ENCODE results near the gene TMEM88.
A peak's percentile ranks its signal among the peaks of the same experiment; 100 is the strongest.

Gene TMEM88

GRCh38 chr17:7887038-7887481, 32.2 kb downstream of the TMEM88 start:
- no peak for DNase-seq

DNA sequence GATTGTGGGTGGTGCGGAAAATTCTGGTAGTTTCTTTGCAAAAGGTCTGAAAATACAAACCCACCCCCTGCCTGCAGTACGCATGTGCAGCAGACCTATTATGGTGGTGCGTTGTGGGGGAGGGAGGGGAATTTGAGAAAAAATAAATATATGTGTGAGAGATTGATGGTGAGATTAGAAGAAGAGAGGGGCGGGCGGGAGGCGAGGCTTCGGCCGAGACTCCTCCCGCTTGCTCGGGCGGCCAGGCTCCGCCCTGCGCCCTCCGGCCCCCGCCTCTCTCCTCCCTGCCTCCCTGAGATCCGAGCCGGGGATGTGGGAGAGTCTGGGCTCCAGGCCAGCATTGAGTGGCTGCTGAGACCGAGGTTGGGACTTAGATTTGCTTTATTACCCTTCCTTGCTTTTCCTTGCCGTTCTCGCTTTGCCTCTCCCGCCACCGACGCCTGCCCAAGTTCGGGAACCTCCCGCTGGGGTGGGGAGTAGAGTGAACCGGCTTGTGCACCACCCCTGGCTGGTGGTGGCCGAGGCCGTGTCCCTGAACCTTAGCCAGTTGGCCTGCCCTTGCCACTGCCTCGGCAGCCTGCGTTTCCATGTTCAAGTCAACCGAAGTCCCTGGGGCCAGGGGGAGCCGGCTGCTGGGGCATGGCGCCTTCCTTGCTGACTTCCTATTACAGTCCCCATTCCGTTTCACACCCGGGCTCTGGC, 32.8 kb downstream of the TMEM88 start:
- DNase-seq, result peak; percentile 81

- no peak for DNase-seq
Observed at GRCh38 chr17:7888184-7888920, 33.5 kb downstream of the TMEM88 start, which contains the start of gene CHD3. TSS of gene CHD3 (plus strand) at chr17:7888789. CDS start at chr17:7889001, 212 bp downstream.

DNA sequence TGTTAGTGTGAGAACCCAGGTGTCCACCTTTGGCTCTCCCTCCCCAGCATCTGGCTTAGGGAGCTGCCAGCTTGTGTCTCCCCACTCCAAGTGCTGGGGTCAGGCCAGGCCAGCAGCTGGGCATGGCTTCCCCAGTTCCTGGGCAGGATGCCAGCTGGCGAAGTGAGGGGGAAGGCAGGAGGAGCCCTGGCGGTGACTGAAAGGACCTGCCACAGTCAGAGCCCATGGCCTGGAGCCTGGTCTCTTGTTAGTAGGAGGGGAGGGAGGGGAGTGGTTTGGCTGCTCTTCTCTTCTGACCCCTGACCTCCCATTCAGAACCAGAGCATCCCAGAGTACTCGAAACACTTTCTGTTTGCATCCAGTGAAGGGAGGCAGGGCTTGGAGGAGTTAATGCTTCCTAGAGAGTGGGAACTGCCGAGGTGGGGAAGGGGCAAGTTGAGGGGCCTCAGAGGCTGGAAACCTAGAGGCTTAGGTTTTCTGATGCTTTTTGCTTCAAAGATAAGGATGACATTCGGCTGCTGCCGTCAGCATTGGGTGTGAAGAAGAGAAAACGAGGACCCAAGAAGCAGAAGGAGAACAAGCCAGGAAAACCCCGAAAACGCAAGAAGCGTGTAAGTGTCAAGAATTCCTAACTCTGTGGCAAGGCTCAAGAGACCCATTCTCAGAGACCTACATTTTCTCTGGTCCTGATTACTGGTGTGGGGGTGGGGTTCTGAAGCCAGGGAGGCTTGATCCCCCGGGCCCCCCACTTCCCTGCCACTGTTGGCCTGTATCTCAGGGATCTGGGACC, 34.5 kb downstream of the TMEM88 start:
- DNase-seq, result no peak

DNA sequence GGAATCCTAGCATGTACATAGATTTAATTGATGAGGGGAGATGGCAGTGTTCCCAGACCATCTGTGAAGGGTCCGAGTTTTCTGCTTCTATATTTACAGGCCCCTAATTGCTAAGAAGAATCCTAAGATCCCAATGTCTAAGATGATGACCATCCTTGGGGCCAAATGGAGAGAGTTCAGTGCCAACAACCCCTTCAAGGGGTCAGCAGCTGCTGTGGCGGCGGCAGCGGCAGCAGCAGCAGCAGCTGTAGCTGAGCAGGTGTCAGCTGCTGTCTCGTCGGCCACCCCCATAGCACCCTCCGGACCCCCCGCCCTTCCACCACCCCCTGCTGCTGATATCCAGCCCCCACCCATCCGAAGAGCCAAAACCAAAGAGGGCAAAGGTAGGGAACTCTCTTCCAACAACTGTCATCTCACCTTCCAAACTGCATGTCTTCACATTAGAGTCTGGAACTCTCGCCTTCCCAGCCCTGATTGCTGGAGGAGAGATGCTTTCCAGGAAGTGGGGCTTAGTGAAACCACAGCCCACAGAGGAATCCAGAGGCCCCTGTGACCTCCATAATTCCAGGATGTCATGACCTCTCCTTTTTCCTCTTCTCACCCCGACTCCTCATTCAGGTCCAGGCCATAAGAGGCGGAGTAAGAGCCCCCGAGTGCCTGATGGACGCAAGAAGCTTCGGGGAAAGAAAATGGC, 38.5 kb downstream of the TMEM88 start:
- DNase-seq, result no peak

GRCh38 chr17:7894226-7894625, 39.4 kb downstream of the TMEM88 start:
- DNase-seq, result no peak

- no peak for DNase-seq
Observed at GRCh38 chr17:7894866-7895265, 40.0 kb downstream of the TMEM88 start.

- DNase-seq, result no peak
Observed at GRCh38 chr17:7897090-7897489, 42.2 kb downstream of the TMEM88 start.

GRCh38 chr17:7897773-7898172, 42.9 kb downstream of the TMEM88 start:
- no peak for DNase-seq

DNA sequence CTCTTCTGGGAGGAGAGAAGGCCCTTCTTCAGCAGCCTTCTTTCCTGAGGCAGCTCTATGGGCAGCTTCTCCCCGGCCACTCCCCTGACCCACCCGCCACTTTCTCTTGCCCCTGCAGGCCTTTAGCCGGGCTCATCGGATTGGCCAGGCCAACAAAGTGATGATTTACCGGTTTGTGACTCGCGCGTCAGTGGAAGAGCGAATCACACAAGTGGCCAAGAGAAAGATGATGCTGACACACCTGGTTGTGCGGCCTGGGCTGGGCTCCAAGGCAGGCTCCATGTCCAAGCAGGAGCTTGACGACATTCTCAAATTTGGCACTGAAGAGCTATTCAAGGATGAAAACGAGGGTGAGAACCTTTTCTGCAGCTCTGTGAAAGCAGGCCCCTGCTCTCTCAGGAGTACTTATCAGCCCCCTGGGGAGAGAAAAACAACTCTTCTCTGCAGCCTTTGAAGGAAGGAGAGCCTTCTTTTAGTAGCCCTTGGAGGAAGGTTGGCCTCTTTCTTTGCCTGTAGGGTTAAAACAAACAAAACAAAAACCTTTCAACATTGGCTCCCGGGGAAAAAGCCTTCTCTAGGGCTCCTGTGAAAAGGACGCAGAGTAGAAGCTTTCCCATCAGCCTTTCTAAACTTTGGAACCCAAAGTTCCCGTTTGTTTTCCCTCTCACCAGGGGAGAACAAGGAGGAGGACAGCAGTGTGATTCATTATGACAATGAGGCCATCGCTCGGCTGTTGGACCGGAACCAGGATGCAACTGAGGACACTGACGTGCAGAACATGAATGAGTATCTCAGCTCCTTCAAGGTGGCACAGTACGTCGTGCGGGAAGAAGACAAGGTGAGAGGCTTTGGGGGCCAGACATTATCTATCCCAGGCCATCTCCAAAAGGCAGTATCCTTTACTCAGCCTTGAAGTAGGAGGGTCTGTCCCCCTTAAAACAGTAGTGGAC, 48.6 kb downstream of the TMEM88 start:
- DNase-seq, result no peak

Measured in NCI-H1930 (cell line).